ENCODE measurements around the gene BAHD1.

DNA sequence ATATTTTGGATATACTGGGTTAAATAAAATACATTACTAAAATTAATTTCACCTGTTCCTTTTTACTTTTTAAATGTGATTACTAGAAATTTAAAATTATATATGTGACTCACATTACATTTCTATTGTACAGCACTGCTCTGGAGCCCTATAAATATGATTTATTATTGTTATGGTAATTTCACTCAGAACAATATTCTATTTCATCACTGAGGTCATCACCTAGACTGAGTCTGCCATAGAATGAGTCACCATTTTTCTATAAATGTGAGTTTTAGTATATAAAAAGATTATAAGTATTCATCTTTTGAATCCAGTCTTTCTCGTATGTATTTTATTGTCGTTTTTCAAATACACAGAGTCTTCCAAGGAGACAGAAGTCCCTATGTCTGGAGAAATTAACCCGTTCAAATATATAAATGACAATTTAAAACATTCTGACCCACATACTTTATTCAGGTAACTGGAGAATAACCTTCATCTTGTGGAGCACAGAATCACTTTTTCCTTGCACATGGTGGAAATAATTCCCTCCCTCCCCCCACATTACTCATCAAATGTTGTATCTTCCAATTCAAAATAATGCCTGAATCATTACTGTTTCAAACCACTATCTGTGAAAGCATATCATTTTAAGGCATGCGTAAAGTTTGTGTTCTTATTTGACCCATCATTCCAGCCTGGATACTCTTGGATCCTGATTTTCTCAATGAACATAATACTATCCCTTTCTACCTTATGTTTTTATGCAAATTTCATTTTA is 60.0 kb downstream of the BAHD1 start:
- TF ChIP-seq, protein P1, sequence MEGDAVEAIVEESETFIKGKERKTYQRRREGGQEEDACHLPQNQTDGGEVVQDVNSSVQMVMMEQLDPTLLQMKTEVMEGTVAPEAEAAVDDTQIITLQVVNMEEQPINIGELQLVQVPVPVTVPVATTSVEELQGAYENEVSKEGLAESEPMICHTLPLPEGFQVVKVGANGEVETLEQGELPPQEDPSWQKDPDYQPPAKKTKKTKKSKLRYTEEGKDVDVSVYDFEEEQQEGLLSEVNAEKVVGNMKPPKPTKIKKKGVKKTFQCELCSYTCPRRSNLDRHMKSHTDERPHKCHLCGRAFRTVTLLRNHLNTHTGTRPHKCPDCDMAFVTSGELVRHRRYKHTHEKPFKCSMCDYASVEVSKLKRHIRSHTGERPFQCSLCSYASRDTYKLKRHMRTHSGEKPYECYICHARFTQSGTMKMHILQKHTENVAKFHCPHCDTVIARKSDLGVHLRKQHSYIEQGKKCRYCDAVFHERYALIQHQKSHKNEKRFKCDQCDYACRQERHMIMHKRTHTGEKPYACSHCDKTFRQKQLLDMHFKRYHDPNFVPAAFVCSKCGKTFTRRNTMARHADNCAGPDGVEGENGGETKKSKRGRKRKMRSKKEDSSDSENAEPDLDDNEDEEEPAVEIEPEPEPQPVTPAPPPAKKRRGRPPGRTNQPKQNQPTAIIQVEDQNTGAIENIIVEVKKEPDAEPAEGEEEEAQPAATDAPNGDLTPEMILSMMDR (IDR thresholded peaks at IDR 0.05): no peak
- TF ChIP-seq POLR2A (IDR thresholded peaks at IDR 0.05): no peak
- no peak for TF ChIP-seq EP300 (IDR thresholded peaks at IDR 0.05)

Data from ovary (tissue), 3 donors.